Omental fat pad (tissue), 4 donors: ENCODE measurements around the gene ISY1. TPM values are rescaled to one million over a fixed set of nuclear protein-coding genes. Genes with fewer than 3 reads are reported as not detected.
"Not testable (repeated sequence)": the region's sequence is repeated elsewhere in the genome, so short reads cannot be mapped to it uniquely, and the experiment has no call there.

ENCODE experiments used
- ATAC-seq: fragments of 150-250 bp; one replicate; pipeline ENCODE4 v1.9.1; 2016; ENCODE audit warnings: mild to moderate bottlenecking, moderate library complexity; ENCODE audit not compliant: low FRiP score
- DNase-seq: peaks from one replicate; pipeline ENCODE4 v3.0.0-alpha.2; 2019; ENCODE audit warnings: low spot score
- total RNA-seq, 4 donors: library from RNA; depleted of rRNA; stranded (reverse); fragments of >200 nt; gene quantifications; one replicate each; pipeline ENCODE4 v1.1.0, GENCODE V29; 2016
- TF ChIP-seq, protein P1 (sequence below), 3 donors: fragments of 450-650 bp; IDR thresholded peaks; one replicate each; pipeline ENCODE4 v1.5.1; 2016 to 2017; ENCODE audit warnings: antibody characterized with exemption in 3 of 3, mild to moderate bottlenecking in 3 of 3, moderate library complexity in 2 of 3

Gene ISY1
- total RNA-seq, 4 donors from 2014 or later: 14.4 to 23.2 (median 17.0) TPM

DNA sequence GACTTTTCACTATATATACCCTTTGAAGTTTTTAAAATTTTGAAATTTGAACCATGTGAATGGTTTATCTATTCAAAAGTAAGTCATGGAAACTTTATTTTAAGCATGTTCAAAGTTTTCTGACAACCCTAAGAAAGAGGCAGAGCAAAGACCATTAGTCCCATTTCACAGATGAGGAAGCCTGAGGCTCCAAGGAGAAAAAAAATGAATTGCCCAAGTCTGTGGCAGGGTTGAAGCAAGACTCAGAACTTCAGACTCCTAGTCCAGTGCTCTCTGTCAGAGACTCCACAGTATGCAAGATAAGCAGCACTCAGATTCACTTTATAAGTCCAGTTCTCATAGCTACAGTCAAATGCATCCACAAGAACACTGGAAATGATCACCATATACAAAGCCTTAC, 43.7 kb downstream of the ISY1 start:
- TF ChIP-seq, protein P1, sequence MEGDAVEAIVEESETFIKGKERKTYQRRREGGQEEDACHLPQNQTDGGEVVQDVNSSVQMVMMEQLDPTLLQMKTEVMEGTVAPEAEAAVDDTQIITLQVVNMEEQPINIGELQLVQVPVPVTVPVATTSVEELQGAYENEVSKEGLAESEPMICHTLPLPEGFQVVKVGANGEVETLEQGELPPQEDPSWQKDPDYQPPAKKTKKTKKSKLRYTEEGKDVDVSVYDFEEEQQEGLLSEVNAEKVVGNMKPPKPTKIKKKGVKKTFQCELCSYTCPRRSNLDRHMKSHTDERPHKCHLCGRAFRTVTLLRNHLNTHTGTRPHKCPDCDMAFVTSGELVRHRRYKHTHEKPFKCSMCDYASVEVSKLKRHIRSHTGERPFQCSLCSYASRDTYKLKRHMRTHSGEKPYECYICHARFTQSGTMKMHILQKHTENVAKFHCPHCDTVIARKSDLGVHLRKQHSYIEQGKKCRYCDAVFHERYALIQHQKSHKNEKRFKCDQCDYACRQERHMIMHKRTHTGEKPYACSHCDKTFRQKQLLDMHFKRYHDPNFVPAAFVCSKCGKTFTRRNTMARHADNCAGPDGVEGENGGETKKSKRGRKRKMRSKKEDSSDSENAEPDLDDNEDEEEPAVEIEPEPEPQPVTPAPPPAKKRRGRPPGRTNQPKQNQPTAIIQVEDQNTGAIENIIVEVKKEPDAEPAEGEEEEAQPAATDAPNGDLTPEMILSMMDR (IDR thresholded peaks at IDR 0.05): no peak
- ATAC-seq: no peak

DNA sequence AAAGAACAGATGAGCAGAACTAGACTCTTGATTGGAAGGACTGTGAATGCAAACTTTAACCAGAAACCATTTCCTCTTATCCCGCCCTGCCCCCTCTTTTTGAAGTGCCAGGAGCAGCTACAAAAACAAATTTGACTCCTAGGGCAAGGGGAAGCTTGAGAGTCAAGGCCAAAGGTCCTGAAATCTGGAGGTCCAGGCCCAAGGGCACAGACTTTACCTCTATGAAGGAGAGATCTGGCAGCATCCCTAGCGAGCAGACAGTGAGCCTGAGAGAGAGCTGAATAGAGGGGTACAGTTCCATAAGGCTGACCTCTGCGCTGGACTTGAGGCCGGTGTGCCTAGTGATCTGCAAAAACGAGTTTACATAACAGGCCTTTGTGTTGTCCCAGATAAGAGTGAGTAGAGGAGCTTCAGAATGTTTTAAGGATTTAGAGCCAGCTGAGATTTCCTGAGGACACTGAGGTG, 44.3 kb downstream of the ISY1 start:
- TF ChIP-seq, protein P1 (IDR thresholded peaks at IDR 0.05): no peak
- DNase-seq: no peak
- ATAC-seq: no peak

More for the DNA sequence above, 43.7 kb downstream of the ISY1 start:
- no peak for DNase-seq

DNA sequence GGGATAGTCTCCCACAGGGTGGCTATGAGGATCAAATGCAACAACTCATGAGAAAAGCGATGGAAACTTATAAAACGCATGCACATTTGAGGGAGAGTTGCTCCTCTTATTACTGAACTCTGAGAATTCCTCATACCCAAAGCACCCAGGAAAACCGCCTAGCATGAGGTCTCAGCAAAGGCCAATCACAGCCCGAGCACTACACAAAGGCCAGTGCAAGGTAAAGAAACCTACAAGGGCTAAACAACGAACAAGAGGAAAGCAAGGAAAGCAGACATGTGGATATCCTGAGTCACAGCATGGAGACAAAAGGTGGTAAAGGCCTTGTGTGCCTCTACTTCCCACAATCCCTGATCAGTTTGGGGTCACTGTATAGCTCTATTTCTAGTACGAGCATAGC, 46.4 kb downstream of the ISY1 start:
- TF ChIP-seq, protein P1 (IDR thresholded peaks at IDR 0.05): no peak
- ATAC-seq (no peak), DNase-seq (no peak)

DNA sequence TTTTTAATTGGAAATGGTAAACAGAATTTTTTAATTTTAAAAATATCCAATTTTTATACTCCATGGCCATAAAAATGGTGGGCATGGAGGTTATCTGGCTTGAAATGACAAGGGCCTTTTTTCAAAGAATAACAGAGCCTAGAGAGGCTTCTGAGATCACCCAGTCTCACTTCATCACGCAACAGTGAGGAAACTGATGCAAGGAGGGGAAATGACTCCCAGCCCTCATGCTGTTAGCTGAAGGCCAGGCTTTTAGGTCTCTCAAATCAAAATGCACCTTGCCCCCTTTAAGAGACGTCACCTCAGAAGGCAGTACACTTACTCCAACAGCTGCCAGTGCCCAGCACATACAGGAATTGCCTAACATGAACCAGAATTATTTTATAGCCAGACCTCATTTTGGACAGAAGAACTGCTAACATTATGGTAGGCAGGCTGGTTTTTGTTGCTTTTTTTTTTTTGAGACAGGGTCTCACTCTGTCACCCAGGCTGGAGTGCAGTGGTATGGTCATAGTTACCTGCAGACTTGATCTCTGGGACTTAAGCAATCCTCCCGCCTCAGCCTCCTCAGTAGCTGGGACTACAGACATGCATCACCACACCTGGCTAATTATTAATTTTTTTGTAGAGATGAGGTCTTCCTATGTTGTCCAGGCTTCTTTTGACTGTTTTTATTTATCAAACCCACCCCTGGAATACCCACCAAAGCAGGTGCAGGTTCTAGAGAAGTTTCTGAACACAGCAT, 48.4 kb downstream of the ISY1 start:
- ATAC-seq: no peak
- TF ChIP-seq, protein P1 (IDR thresholded peaks at IDR 0.05): no peak
- no peak for DNase-seq

DNA sequence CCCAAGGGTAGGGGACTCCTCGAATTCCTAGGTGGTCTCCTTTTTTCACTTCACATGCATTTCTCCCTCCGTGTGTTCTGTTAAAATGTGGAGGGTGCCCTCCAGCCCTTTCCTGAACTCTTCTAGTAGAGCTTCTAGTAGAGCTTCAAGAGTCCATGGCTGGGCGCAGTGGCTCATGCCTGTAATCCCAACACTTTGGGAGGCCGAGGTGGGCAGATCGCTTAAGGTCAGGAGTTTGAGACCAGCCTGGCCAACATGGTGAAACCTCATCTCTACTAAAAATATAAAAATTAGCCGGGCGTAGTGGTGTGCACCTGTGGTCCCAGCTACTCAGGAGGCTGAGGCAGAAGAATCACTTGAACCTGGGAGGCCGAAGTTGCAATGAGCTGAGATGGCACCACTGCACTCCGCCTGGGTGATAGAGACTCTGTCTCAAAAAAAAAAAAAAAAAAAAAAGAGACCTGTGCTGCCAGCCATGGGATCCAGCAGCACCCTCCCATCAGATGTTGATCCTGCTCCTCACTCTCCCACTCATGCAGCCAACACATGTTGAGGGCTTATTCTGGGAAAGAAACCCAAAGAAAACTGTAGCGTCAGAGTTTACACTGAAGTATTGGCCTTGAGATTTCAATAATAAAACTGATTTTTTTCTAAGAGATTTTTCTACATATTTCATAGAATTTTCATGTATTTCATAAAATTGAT, 49.6 kb downstream of the ISY1 start:
- not testable (repeated sequence) for DNase-seq, ATAC-seq

DNA sequence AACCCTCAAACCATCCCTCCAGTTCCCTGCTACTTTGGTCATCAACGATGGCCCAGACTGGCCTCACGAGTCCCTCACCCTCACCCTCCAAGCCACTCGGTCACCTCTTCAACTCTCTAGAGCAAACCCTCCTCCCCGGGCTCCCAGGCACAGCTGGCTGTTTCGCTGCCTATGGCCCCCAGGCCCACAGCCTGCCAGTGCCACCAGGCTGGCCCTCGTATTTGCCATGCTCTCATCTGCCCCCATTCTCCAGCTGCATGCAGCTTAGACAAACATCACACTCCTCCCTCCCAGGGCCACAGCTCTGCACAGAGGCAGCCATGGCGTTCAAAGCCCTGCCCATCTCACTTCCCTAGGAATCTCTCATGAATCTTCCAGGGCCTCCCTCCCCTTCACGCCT, 53.1 kb downstream of the ISY1 start:
- DNase-seq (no peak), ATAC-seq (no peak)
- TF ChIP-seq, protein P1 (IDR thresholded peaks at IDR 0.05): no peak

DNA sequence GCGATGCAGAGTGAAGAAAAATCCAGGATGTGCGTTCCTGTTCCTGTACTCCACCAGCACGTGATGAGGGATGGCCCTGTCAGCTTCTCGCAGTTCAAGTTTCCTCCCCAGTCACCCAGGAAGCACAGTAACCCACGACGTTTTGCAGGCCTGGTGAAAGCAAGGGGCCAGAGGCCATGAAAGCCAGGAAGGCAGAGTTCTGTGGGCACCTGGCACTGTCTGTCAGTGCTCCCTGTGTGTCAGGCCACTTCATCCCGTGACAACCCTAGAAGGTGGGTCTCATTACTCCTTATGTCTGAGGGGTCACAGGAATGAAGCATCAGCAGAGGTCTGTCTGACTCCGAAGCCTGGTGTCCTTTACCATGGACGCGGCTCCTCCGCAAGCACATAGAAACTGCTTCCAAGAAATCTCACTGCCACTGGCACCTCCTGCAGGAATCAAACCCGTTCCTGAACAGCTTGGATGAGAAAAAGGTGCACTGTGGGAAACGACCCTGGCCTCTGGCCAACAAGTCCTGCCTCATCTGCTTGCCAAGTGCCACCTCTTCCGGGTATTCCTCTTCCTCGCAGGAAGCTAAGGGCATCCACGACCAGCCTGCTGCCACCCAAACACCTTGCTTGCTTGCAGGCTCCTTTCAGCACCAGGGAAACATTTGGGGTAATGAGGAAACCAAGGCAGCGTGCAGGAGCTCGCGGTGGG, 53.8 kb downstream of the ISY1 start:
- TF ChIP-seq, protein P1 (IDR thresholded peaks at IDR 0.05): no peak
- no peak for ATAC-seq
- no peak for DNase-seq
